ENCODE results near the gene MRPL43.
A peak's percentile ranks its signal among the peaks of the same experiment; 100 is the strongest.

MRPL43 gene

GRCh38 chr10:101018600-101019439 is 31.5 kb upstream of the MRPL43 start:
- DNase-seq = peak; percentile 89

GRCh38 chr10:101018118-101018599 is 30.9 kb upstream of the MRPL43 start:
- no peak for DNase-seq

- no peak for DNase-seq
These were observed 29.5 kb upstream of the MRPL43 start for GRCh38 chr10:101016814-101017213.

GRCh38 chr10:101015582-101015973 is 28.3 kb upstream of the MRPL43 start:
- DNase-seq = no peak

GRCh38 chr10:101014966-101015581 is 27.8 kb upstream of the MRPL43 start:
- DNase-seq = no peak

- DNase-seq = peak; percentile 92
These were observed 27.1 kb upstream of the MRPL43 start for GRCh38 chr10:101014230-101014884.

- DNase-seq = no peak
These were observed 26.1 kb upstream of the MRPL43 start for GRCh38 chr10:101013365-101013825.

GRCh38 chr10:101012525-101013364 is 25.4 kb upstream of the MRPL43 start:
- peak; percentile 89 for DNase-seq

- DNase-seq = no peak
These were observed 24.5 kb upstream of the MRPL43 start for GRCh38 chr10:101011517-101012423.

GRCh38 chr10:101010329-101010728 is 23.0 kb upstream of the MRPL43 start:
- no peak for DNase-seq

GRCh38 chr10:101008823-101009423 is 21.6 kb upstream of the MRPL43 start:
- DNase-seq = no peak

- no peak for DNase-seq
These were observed 20.9 kb upstream of the MRPL43 start for GRCh38 chr10:101007915-101008822.

- DNase-seq = no peak
These were observed 19.9 kb upstream of the MRPL43 start for GRCh38 chr10:101007099-101007711.

- no peak for DNase-seq
These were observed 19.3 kb upstream of the MRPL43 start for GRCh38 chr10:101006593-101007098.

GRCh38 chr10:101005869-101006567 is 18.7 kb upstream of the MRPL43 start:
- no peak for DNase-seq

- DNase-seq = no peak
These were observed 18.1 kb upstream of the MRPL43 start for GRCh38 chr10:101005361-101005760.

- no peak for DNase-seq
These were observed 16.4 kb upstream of the MRPL43 start for GRCh38 chr10:101003639-101004206.

GRCh38 chr10:101002456-101002855 is 15.2 kb upstream of the MRPL43 start:
- DNase-seq = no peak
